H1 (cell line): Measurements from ENCODE around the gene POU3F2. TPM values are rescaled to one million over a fixed set of nuclear protein-coding genes. Genes with fewer than 3 reads are reported as not detected.
A peak's percentile ranks its signal among the peaks of the same experiment; 100 is the strongest.

Experiments used
- CTCF ChIA-PET: fragments of 300-600 bp; sonication (Branson Sonifier 250); formaldehyde crosslinking; loops from one replicate; lab custom pipeline; 2021; ENCODE audit not compliant: partially characterized antibody; lab: Charles Lee
- POLR2A ChIA-PET: fragments of 300-600 bp; sonication (Branson Sonifier 250); formaldehyde crosslinking; loops from one replicate; lab custom pipeline; 2021; ENCODE audit warnings: inconsistent platforms; ENCODE audit not compliant: partially characterized antibody; lab: Charles Lee
- DNase-seq, 2 experiments: peaks; one replicate each; pipeline versions ENCODE4 v3.0.0 to v3.0.0-alpha.2; 2010 to 2022; ENCODE audit warnings: low spot score in 2 of 2, low read depth in 1 of 2, mixed read lengths in 1 of 2
- FAIRE-seq: peaks from 2 replicates; lab custom pipeline; 2011; peaks lifted over from hg19 to GRCh38; lab: Jason Lieb, UNC
- H2AFZ ChIP-seq: 2 replicates; pipeline ENCODE4 v1.8.1; 2012; ENCODE audit warnings: low read length, inconsistent platforms
- H2AK5ac ChIP-seq: 2 replicates; pipeline ENCODE4 v1.6.1; 2013; ENCODE audit warnings: low read depth, low read length
- H2BK120ac ChIP-seq: replicated peaks from 2 replicates; pipeline ENCODE3; 2013; ENCODE audit warnings: low read depth, low read length, inconsistent platforms
- H2BK12ac ChIP-seq: 2 replicates; pipeline ENCODE4 v1.6.1; 2013; ENCODE audit warnings: low read depth, low read length
- H2BK15ac ChIP-seq: 2 replicates; pipeline ENCODE4 v1.6.1; 2013; ENCODE audit warnings: low read length
- H2BK20ac ChIP-seq: 2 replicates; pipeline ENCODE4 v1.6.1; 2013; ENCODE audit warnings: low read length
- H2BK5ac ChIP-seq: 2 replicates; pipeline ENCODE4 v1.6.1; 2013; ENCODE audit warnings: low read depth, low read length
- H3K14ac ChIP-seq: 2 replicates; pipeline ENCODE4 v1.6.1; 2013; ENCODE audit warnings: inconsistent platforms; ENCODE audit not compliant: insufficient read length
- H3K18ac ChIP-seq: 2 replicates; pipeline ENCODE4 v1.6.1; 2013; ENCODE audit warnings: low read length; ENCODE audit errors: extremely low read depth
- H3K23ac ChIP-seq: 2 replicates; pipeline ENCODE4 v1.6.1; 2013; ENCODE audit warnings: inconsistent platforms; ENCODE audit not compliant: insufficient read length
- H3K23me2 ChIP-seq: 2 replicates; pipeline ENCODE4 v1.6.1; 2013; ENCODE audit warnings: low read depth, low read length
- H3K27ac ChIP-seq: 2 replicates; pipeline ENCODE4 v1.6.1; 2011; ENCODE audit warnings: low read depth, low read length, inconsistent platforms
- H3K27me3 ChIP-seq, 4 experiments: replicated peaks in 1 of 4; 1 replicate in 1 of 4; 2 replicates in 3 of 4; pipeline versions ENCODE4 v1.6.1 to v1.8.1; 2011 to 2013; ENCODE audit warnings: low read length in 3 of 4, mild to moderate bottlenecking in 3 of 4, inconsistent platforms in 2 of 4, mixed read lengths in 2 of 4, moderate library complexity in 1 of 4; ENCODE audit not compliant: control insufficient read depth in 3 of 4, insufficient read depth in 3 of 4; ENCODE audit errors: extremely low read depth in 1 of 4
- H3K36me3 ChIP-seq, 4 experiments: 2 replicates each; pipeline versions ENCODE4 v1.6.1 to v1.8.1; 2011 to 2013; ENCODE audit warnings: mild to moderate bottlenecking in 4 of 4, low read length in 3 of 4, moderate library complexity in 2 of 4, control low read depth in 1 of 4, inconsistent platforms in 1 of 4; ENCODE audit not compliant: insufficient read depth in 4 of 4, control insufficient read depth in 2 of 4
- H3K4ac ChIP-seq: replicated peaks from 2 replicates; pipeline ENCODE3; 2013; ENCODE audit warnings: low read length, low read depth, mixed read lengths, inconsistent platforms; ENCODE audit not compliant: insufficient read length
- H3K4me1 ChIP-seq, 4 experiments: replicated peaks in 1 of 4; 1 replicate in 1 of 4; 2 replicates in 3 of 4; pipeline versions ENCODE4 v1.6.1 to v1.8.1; 2011 to 2013; ENCODE audit warnings: low read length in 3 of 4, inconsistent platforms in 2 of 4, mixed read lengths in 1 of 4; ENCODE audit not compliant: insufficient read depth in 4 of 4, control insufficient read depth in 3 of 4
- H3K4me2 ChIP-seq, 2 experiments: 2 replicates each; pipeline versions ENCODE4 v1.6.1 to v1.8.1; 2011 to 2013; ENCODE audit warnings: low read depth in 2 of 2, low read length in 2 of 2, control low read depth in 1 of 2, inconsistent platforms in 1 of 2, mild to moderate bottlenecking in 1 of 2; ENCODE audit not compliant: insufficient read depth in 1 of 2
- H3K4me3 ChIP-seq, 4 experiments: fragments of 200-600, 300-600 bp in 1 of 4; sonication (generic), shearing (Covaris generic), sonication (Bioruptor Twin) in 1 of 4; 2 replicates each; pipeline versions ENCODE4 v1.5.1 to v1.8.1; 2011 to 2016; ENCODE audit warnings: low read length in 4 of 4, low read depth in 3 of 4, control low read depth in 2 of 4, inconsistent platforms in 2 of 4, mild to moderate bottlenecking in 2 of 4, mixed read lengths in 1 of 4, moderate library complexity in 1 of 4; ENCODE audit not compliant: insufficient read depth in 2 of 4; ENCODE audit errors: extremely low read depth in 1 of 4
- H3K56ac ChIP-seq: replicated peaks from 2 replicates; pipeline ENCODE3; 2013; ENCODE audit warnings: low read depth, mild to moderate bottlenecking, mixed read lengths, low read length, inconsistent platforms; ENCODE audit not compliant: insufficient read length
- H3K79me1 ChIP-seq: 2 replicates; pipeline ENCODE4 v1.6.1; 2013; ENCODE audit warnings: low read depth, low read length, control low read depth
- H3K79me2 ChIP-seq, 2 experiments: 2 replicates each; pipeline versions ENCODE4 v1.6.1 to v1.8.1; 2012 to 2013; ENCODE audit warnings: low read length in 2 of 2, mild to moderate bottlenecking in 2 of 2, inconsistent platforms in 1 of 2; ENCODE audit not compliant: insufficient read depth in 2 of 2, control insufficient read depth in 1 of 2
- H3K9ac ChIP-seq, 4 experiments: replicated peaks in 1 of 4; 1 replicate in 1 of 4; 2 replicates in 3 of 4; pipeline versions ENCODE4 v1.6.1 to v1.8.1; 2011 to 2013; ENCODE audit warnings: low read depth in 3 of 4, low read length in 3 of 4, control low read depth in 2 of 4, mild to moderate bottlenecking in 2 of 4, moderate library complexity in 2 of 4, inconsistent platforms in 1 of 4; ENCODE audit errors: extremely low read depth in 1 of 4
- H3K9me3 ChIP-seq, 2 experiments: 2 replicates each; pipeline versions ENCODE4 v1.6.1 to v1.8.1; 2012 to 2013; ENCODE audit warnings: mild to moderate bottlenecking in 2 of 2, moderate library complexity in 2 of 2, control low read depth in 1 of 2, inconsistent platforms in 1 of 2, low read depth in 1 of 2, low read length in 1 of 2, mixed read lengths in 1 of 2; ENCODE audit not compliant: insufficient read depth in 2 of 2
- H4K20me1 ChIP-seq, 2 experiments: replicated peaks in 1 of 2; 2 replicates each; pipeline versions ENCODE3 to v1.8.1; 2011 to 2013; ENCODE audit warnings: inconsistent platforms in 2 of 2, low read length in 2 of 2, mild to moderate bottlenecking in 1 of 2; ENCODE audit not compliant: insufficient read depth in 2 of 2, control insufficient read depth in 1 of 2
- H4K5ac ChIP-seq: 2 replicates; pipeline ENCODE4 v1.6.1; 2013; ENCODE audit warnings: low read length, low read depth, mixed read lengths, inconsistent platforms; ENCODE audit not compliant: insufficient read length
- H4K8ac ChIP-seq: 2 replicates; pipeline ENCODE4 v1.8.0; 2013; ENCODE audit warnings: mild to moderate bottlenecking, moderate library complexity, low read length, inconsistent platforms; ENCODE audit not compliant: insufficient read depth; ENCODE audit errors: extremely low read depth
- H4K91ac ChIP-seq: replicated peaks from 2 replicates; pipeline ENCODE3; 2013; ENCODE audit warnings: low read length, mixed read lengths, inconsistent platforms; ENCODE audit not compliant: insufficient read length
- BCL11A ChIP-seq, 2 experiments: IDR thresholded peaks; one replicate each; pipeline ENCODE4 v1.6.1; 2011; ENCODE audit warnings: low read depth in 2 of 2, low read length in 2 of 2, mild to moderate bottlenecking in 2 of 2
- MAFK ChIP-seq: IDR thresholded peaks from 2 replicates; pipeline ENCODE4 v1.6.1; 2012; ENCODE audit warnings: low read depth, mild to moderate bottlenecking, improper control_type of control experiment, low read length
- RFX5 ChIP-seq: IDR thresholded peaks from 2 replicates; pipeline ENCODE4 v1.6.1; 2011; ENCODE audit warnings: low read depth, low read length, improper control_type of control experiment, borderline replicate concordance
- RNF2 ChIP-seq: fragments of 200-900, 300-1000 bp; sonication (generic); IDR thresholded peaks from 2 replicates; pipeline ENCODE4 v1.7.1; 2016; ENCODE audit warnings: borderline replicate concordance, low read depth, mild to moderate bottlenecking, antibody characterized with exemption, low read length; ENCODE audit not compliant: poor library complexity, severe bottlenecking; ENCODE audit errors: missing control alignments
- SUZ12 ChIP-seq: fragments of 200-600 bp; sonication (generic); IDR thresholded peaks from 2 replicates; pipeline ENCODE4 v1.6.1; 2012; ENCODE audit warnings: mild to moderate bottlenecking, inconsistent platforms, low read length, moderate library complexity, mixed read lengths
- WGBS, 2 experiments: shearing (Covaris generic) in 1 of 2; methylation state at CpG; one replicate each; pipeline versions ENCODE4 v1.1.6 to v1.1.7; 2013 to 2015; ENCODE audit warnings: low lambda C conversion rate in 2 of 2, mixed read lengths in 2 of 2, inconsistent platforms in 1 of 2, low coverage in 1 of 2, missing lambda C conversion rate in 1 of 2; ENCODE audit not compliant: insufficient replicate concordance in 2 of 2, insufficient coverage in 1 of 2, insufficient read length in 1 of 2; ENCODE audit errors: extremely low coverage in 1 of 2, missing lambda C conversion rate in 1 of 2; 5-methylcytosine and 5-hydroxymethylcytosine counted together
- polyA plus RNA-seq, 7 experiments: library from polyadenylated mRNA; depleted of rRNA in 3 of 7; stranded (reverse) in 5 of 7; unstranded in 2 of 7; fragments of >200 nt in 5 of 7; fragments of 200-250 nt in 2 of 7; gene quantifications; 1 replicate in 5 of 7; 2 replicates in 1 of 7; 4 replicates in 1 of 7; pipeline versions ENCODE4 v1.2.1 to v1.2.3, GENCODE V29; 2011 to 2013; ENCODE audit warnings: missing spikeins in 2 of 7, mixed read lengths in 2 of 7
- total RNA-seq: library from RNA; stranded (reverse); fragmentation: NEBNext Ultra II Directional; extraction: Animal tissue kit (Norgen Biotek cat#: 25700); gene quantifications from 2 replicates; pipeline ENCODE4 v1.2.1, GENCODE V29; 2021
- TF ChIP-seq, protein P1 (sequence below): IDR thresholded peaks from 2 replicates; pipeline ENCODE4 v1.6.1; 2012; ENCODE audit warnings: inconsistent platforms
- TF ChIP-seq, protein P2 (sequence below): IDR thresholded peaks from 2 replicates; pipeline ENCODE4 v1.6.1; 2012; ENCODE audit warnings: low read length, inconsistent platforms

Gene POU3F2
- total and polyA plus RNA-seq, 2 of the 8 experiments (the other 6 are each of a cell fraction or from before 2014, with no cell fraction given) = 0.09 to 0.35 TPM

- no peak overlapping the region for H2BK20ac ChIP-seq
- H3K79me1 ChIP-seq = no peaks in the 10 kb centered on the region
- H3K18ac ChIP-seq = no peak overlapping the region; the same call in 1 of the 2 replicates
- FAIRE-seq (no peak), DNase-seq (peak in 1 of 2 experiments; percentile 77)
- H2BK120ac ChIP-seq = no peak overlapping the region
- peak overlapping the region; percentile 84 to 95 for H3K4me2 ChIP-seq
- no peak overlapping the region for H2BK15ac ChIP-seq
- H3K4me3 ChIP-seq = peak overlapping the region; percentile 5 to 63 (median 16); a peak in 6 of 8 replicates
- no peak overlapping the region for H3K14ac ChIP-seq
- peaks cover 5 to 9% of the 10 kb centered on the region in 2 experiments for H4K20me1 ChIP-seq
- H3K23ac ChIP-seq = no peak overlapping the region
- peaks cover 23% of the 10 kb centered on the region for H3K23me2 ChIP-seq
- no peak overlapping the region for H2BK5ac ChIP-seq
- H3K4ac ChIP-seq = no peak overlapping the region
- peaks cover 0 to 38% (median 22%) of the 10 kb centered on the region in 4 experiments; a peak in 6 of 7 replicates for H3K4me1 ChIP-seq
- ChIA-PET CTCF (interaction anchor here (0.6 to 10.0 kb wide), 5 partner anchors 8 to 1376 kb away, joined by 3 to 79 read pairs (median 5); no protein-coding TSS in a partner anchor), POLR2A (interaction anchor here (0.7 to 2.8 kb wide), 3 partner anchors 12 to 1403 kb away, joined by 3 to 12 read pairs (median 3); no protein-coding TSS in a partner anchor)
- no peak overlapping the region for H2AFZ ChIP-seq
- H3K56ac ChIP-seq = no peak overlapping the region
- no peak overlapping the region for H3K27ac ChIP-seq
- H4K5ac ChIP-seq = no peak overlapping the region
- H4K91ac ChIP-seq = no peak overlapping the region
- no peak overlapping the region for H4K8ac ChIP-seq
- no peaks in the 10 kb centered on the region; a peak in 1 of 8 replicates for H3K36me3 ChIP-seq
- no peak overlapping the region; a peak in 1 of 7 replicates for H3K9ac ChIP-seq
- no peak overlapping the region for H2BK12ac ChIP-seq
- H3K79me2 ChIP-seq = no peaks in the 10 kb centered on the region
- peaks cover 76 to 91% (median 84%) of the 10 kb centered on the region in 4 experiments for H3K27me3 ChIP-seq
- WGBS, 2 experiments = 1% methylated on average over 58 of the region's 58 CpGs; no CpG with 5 or more reads in 1 of the 2 experiments
- no peak overlapping the region for H2AK5ac ChIP-seq
- H3K9me3 ChIP-seq = no peaks in the 10 kb centered on the region
- TF ChIP-seq, protein P1, sequence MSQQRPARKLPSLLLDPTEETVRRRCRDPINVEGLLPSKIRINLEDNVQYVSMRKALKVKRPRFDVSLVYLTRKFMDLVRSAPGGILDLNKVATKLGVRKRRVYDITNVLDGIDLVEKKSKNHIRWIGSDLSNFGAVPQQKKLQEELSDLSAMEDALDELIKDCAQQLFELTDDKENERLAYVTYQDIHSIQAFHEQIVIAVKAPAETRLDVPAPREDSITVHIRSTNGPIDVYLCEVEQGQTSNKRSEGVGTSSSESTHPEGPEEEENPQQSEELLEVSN = peak; percentile 41
- no peak for TF ChIP-seq RFX5
- TF ChIP-seq SUZ12 = peak; percentile 97
- TF ChIP-seq, protein P2, sequence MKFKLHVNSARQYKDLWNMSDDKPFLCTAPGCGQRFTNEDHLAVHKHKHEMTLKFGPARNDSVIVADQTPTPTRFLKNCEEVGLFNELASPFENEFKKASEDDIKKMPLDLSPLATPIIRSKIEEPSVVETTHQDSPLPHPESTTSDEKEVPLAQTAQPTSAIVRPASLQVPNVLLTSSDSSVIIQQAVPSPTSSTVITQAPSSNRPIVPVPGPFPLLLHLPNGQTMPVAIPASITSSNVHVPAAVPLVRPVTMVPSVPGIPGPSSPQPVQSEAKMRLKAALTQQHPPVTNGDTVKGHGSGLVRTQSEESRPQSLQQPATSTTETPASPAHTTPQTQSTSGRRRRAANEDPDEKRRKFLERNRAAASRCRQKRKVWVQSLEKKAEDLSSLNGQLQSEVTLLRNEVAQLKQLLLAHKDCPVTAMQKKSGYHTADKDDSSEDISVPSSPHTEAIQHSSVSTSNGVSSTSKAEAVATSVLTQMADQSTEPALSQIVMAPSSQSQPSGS = no peak
- TF ChIP-seq BCL11A (IDR thresholded peaks at IDR 0.05; ENCODE audit: low read depth in 2 of 2, low read length in 2 of 2) = no peak
- peak; percentile 90 for TF ChIP-seq RNF2
- TF ChIP-seq MAFK = no peak
These were observed 3.1 kb upstream of the POU3F2 start for GRCh38 chr6:98831057-98831958.
